PFSK-1 (cell line): ENCODE results near the gene DACH1.

Source experiments
- POLR2AphosphoS5 ChIP-seq: IDR thresholded peaks from 2 replicates; pipeline ENCODE4 v1.6.1; 2012; ENCODE audit warnings: low read depth, mild to moderate bottlenecking, control low read depth, low read length, moderate library complexity
- SIN3A ChIP-seq: IDR thresholded peaks from 2 replicates; pipeline ENCODE4 v1.6.1; 2012; ENCODE audit warnings: mild to moderate bottlenecking, low read length, moderate library complexity, borderline replicate concordance; ENCODE audit not compliant: insufficient read depth
- TAF1 ChIP-seq: IDR thresholded peaks from 2 replicates; pipeline ENCODE4 v1.6.1; 2012; ENCODE audit warnings: low read length, control low read depth, borderline replicate concordance; ENCODE audit not compliant: insufficient read depth
- TF ChIP-seq, protein P1 (sequence below), 2 experiments: IDR thresholded peaks; 2 replicates each; pipeline versions ENCODE4 v1.6.1 to v1.8.0; 2011 to 2012; ENCODE audit warnings: low read depth in 2 of 2, low read length in 2 of 2, control low read depth in 1 of 2, inconsistent platforms in 1 of 2, mild to moderate bottlenecking in 1 of 2, moderate library complexity in 1 of 2; ENCODE audit not compliant: insufficient read depth in 1 of 2

DNA sequence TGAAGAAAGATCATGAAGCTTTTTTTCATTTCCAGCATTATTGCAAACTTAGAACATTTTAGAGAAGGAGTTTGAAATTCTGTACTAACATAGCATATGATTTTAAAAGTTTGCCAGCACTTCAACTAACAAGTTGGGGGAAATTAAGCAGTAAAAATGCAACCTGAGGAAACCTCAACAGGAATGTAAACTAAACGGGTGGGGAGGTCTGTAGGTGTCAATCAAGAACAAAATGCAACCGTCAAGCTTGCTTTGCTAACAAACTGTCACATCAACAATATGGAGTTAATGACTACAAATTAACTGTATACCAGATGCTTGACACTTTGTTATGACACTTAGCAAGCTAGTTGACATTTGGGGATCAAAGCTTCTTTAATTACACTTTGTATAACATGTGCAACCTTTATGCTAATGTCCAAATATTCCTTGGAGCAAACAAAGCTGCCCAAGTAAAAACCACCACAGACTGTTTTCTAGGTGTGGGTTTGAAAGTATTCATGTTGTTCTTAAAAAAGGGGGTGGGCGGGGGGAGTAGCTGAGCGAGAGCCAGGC, 52.1 kb downstream of the DACH1 start:
- TF ChIP-seq TAF1: no peak
- TF ChIP-seq, protein P1, sequence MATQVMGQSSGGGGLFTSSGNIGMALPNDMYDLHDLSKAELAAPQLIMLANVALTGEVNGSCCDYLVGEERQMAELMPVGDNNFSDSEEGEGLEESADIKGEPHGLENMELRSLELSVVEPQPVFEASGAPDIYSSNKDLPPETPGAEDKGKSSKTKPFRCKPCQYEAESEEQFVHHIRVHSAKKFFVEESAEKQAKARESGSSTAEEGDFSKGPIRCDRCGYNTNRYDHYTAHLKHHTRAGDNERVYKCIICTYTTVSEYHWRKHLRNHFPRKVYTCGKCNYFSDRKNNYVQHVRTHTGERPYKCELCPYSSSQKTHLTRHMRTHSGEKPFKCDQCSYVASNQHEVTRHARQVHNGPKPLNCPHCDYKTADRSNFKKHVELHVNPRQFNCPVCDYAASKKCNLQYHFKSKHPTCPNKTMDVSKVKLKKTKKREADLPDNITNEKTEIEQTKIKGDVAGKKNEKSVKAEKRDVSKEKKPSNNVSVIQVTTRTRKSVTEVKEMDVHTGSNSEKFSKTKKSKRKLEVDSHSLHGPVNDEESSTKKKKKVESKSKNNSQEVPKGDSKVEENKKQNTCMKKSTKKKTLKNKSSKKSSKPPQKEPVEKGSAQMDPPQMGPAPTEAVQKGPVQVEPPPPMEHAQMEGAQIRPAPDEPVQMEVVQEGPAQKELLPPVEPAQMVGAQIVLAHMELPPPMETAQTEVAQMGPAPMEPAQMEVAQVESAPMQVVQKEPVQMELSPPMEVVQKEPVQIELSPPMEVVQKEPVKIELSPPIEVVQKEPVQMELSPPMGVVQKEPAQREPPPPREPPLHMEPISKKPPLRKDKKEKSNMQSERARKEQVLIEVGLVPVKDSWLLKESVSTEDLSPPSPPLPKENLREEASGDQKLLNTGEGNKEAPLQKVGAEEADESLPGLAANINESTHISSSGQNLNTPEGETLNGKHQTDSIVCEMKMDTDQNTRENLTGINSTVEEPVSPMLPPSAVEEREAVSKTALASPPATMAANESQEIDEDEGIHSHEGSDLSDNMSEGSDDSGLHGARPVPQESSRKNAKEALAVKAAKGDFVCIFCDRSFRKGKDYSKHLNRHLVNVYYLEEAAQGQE (IDR thresholded peaks at IDR 0.05; ENCODE audit: insufficient read depth in 1 of 2, low read depth in 2 of 2, low read length in 2 of 2): no peak
- TF ChIP-seq POLR2AphosphoS5: no peak
- no peak for TF ChIP-seq SIN3A
